RPMI8226 (cell line): ENCODE results near the gene PHOX2B.

Experiments used
- DNase-seq: peaks from one replicate; pipeline ENCODE4 v3.0.0-alpha.2; 2015

Gene PHOX2B

GRCh38 chr4:41709844-41710481, 38.6 kb downstream of the PHOX2B start:
- DNase-seq = no peak

GRCh38 chr4:41703785-41704184, 44.7 kb downstream of the PHOX2B start:
- no peak for DNase-seq

DNA sequence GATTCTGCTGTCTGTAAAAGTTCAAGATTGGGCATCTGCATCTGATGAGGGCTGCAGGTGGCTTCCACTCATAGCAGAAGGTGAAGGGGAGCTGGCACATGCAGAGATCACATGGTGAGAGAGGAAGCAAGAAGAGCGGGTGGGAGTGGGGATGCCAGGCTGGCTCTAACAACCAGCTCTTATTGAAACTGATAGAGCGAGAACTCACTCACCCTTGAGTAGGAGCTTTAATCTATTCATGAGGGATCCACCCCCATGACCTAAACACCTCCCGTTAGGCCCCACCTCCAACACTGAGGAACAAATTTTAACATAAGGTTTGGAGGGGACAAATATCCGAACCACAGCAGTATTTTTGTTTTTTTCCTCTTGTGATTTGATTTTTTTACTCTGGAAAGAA, 45.8 kb downstream of the PHOX2B start:
- no peak for DNase-seq

GRCh38 chr4:41701983-41702382, 46.5 kb downstream of the PHOX2B start:
- DNase-seq = no peak

GRCh38 chr4:41696763-41697162, 51.8 kb downstream of the PHOX2B start:
- no peak for DNase-seq

- DNase-seq = no peak
Measured at GRCh38 chr4:41696131-41696530, 52.4 kb downstream of the PHOX2B start.
